Astrocyte of the spinal cord (primary cell): ENCODE data around the gene KIAA0319L.

Experiments used
- DNase-seq: peaks from one replicate; pipeline ENCODE4 v3.0.0; 2011; ENCODE audit warnings: low read depth, low spot score
- H3K4me3 ChIP-seq: 2 replicates; pipeline ENCODE4 v1.5.1; 2011; ENCODE audit warnings: low read depth, mild to moderate bottlenecking, low read length, moderate library complexity
- in situ Hi-C: cut with HindIII; loops from 2 replicates; pipeline ENCODE4 v1.10.0; 2017; ENCODE audit warnings: low sequenced_read_pairs
- TF ChIP-seq, protein P1 (sequence below): IDR thresholded peaks from 2 replicates; pipeline ENCODE4 v1.5.1; 2012; ENCODE audit warnings: low read depth, mild to moderate bottlenecking, low read length, inconsistent platforms

KIAA0319L gene

DNA sequence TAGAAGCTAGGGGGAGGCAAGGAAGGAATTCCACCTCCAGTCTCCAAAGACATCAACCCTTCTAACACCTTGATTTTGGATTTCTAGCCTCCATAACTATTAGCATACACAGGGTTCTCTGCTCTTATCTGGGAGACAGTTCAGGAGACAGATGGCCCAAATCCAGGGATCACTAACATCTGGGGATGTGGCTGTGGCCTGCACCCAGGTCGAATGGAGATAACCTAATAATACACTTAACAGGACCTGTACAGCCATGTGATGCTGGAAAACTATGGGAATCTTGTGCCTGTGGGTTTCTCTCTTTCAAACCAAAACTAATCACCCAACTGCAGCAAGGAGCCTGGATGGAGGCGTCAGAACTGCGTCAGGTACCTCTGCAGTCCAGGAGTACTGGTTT, 47.6 kb downstream of the KIAA0319L start:
- TF ChIP-seq, protein P1, sequence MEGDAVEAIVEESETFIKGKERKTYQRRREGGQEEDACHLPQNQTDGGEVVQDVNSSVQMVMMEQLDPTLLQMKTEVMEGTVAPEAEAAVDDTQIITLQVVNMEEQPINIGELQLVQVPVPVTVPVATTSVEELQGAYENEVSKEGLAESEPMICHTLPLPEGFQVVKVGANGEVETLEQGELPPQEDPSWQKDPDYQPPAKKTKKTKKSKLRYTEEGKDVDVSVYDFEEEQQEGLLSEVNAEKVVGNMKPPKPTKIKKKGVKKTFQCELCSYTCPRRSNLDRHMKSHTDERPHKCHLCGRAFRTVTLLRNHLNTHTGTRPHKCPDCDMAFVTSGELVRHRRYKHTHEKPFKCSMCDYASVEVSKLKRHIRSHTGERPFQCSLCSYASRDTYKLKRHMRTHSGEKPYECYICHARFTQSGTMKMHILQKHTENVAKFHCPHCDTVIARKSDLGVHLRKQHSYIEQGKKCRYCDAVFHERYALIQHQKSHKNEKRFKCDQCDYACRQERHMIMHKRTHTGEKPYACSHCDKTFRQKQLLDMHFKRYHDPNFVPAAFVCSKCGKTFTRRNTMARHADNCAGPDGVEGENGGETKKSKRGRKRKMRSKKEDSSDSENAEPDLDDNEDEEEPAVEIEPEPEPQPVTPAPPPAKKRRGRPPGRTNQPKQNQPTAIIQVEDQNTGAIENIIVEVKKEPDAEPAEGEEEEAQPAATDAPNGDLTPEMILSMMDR: no peak
- in situ Hi-C loops: no loop called here
- DNase-seq: no peak
- no peak overlapping the region for H3K4me3 ChIP-seq

DNA sequence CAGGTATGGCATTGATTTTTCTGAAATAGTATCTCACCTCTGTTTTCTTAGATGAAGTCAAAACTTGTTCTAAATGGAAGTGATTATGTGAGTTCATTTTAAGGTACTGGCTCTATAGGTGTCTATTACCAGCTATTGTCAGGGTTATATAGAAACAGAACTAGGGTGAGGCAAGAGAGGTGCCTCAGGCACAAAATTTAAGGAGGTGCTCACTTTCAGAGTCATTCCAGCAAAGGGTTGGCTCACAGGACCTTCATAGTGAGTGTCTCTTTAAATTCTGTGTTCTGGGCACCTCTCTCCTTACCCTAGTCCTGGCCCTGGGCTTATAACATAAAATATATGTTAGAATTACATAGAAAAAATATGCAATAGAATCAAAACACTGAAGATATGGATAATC, 49.3 kb downstream of the KIAA0319L start:
- no peak for DNase-seq
- TF ChIP-seq, protein P1: no peak
- H3K4me3 ChIP-seq: no peak overlapping the region
- in situ Hi-C loops: no loop called here

DNA sequence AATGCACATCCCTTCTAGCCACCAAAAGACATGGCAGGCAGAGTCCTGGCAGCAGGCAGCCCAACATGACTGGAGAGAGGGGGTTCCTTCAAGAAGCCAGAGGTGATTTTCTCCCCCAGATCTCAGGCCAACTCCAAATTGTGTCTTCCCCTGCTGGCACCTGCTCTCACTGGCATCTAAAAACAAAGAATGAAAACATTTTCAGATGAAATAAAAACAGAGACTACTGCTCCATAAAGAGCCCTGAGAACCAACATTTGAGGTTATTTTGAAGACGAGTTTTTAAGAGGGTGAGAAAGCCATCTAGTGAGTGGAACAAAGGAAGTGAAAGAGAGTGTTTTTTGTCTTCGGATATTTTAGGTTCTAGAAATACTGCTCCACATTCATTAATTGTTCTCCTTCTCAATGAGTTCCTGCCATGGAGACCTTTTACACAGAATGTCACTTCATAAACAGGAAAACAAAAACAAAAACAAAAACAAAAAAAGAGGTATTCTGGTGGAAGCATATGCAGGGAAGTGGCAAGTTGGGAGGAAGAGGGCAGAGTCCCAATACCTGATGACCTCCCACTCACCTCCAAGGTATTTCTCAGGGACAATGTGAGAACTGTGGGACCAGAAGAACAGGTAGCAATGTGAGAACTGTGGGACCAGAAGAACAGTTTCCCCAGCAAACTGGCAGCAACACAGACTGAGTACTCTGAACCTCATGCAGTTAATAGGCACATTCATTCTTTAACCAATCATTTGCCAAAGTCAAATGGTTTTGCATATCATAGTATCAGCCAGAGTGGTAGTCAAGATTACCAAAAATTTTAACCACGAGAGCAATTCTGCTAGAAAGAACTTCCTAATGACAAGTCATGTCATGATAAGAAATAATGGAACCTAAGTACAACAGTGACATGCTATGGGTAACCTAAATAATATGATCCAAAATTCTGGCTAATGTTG, 50.0 kb downstream of the KIAA0319L start:
- no peak for DNase-seq
- in situ Hi-C loops: no loop called here
- H3K4me3 ChIP-seq: no peak overlapping the region
- TF ChIP-seq, protein P1: no peak

DNA sequence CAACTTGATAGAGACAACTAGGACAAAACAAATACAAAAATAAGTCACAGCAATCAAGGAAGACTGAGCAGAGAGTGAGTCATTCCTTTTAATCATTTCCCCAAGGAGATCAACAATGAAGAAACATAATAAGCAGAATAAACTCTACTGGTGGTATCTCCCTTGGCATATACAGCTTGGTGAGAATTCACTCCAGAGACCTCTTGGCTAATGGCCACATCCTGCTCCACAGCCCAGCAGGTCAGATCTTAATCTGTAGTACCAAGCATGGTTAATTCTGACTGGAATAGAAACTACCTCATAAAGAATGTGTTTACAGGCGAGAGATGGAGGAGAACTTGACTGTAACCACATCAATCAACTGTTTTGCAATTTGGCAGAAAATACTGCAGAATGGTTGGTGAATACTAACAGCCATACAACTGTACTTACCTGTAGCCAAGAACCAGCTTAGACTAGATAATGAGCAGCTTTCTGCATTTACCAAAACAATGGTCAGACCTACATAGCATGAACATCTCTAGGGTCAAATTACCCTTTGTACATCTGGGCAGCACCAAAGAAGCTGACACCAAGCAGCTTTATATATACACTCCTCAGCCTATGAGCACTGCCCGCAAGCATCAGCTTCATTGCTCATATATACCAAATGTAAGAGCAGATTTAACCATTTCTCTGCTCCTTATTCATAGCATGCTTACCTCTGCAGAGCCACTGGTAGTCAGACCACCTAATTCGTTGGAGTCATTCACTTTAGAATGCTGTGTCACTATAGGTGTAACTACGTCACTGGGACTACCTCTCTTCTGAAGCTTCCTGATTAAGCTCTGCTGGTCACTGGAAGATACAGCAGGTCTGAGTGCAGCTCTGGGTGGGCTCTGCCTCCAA, 51.0 kb downstream of the KIAA0319L start:
- peak; percentile 85 for DNase-seq
- H3K4me3 ChIP-seq: no peak overlapping the region
- in situ Hi-C loops: no loop called here

DNA sequence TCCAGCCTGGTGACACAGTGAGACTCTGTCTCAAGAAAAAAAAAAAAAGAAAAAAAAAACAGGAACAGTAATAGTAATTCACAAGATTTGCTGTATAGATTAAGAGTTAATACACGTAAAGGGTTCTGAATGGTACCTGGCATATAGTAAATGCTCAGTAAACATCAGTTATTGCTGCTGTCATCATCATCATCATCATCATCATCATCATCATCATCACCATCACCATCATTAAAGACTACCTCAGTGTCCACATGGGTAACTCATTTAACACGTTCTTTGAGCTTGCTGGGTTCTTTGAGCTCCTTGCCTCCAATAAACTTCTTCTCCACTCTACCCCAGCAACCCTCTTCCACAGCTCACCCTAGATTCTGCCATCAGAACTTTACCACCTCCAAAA, 55.0 kb downstream of the KIAA0319L start:
- in situ Hi-C loops: no loop called here
- no peak for DNase-seq
- TF ChIP-seq, protein P1: no peak
- no peak overlapping the region for H3K4me3 ChIP-seq

More for the DNA sequence above, 51.0 kb downstream of the KIAA0319L start:
- TF ChIP-seq, protein P1: no peak

DNA sequence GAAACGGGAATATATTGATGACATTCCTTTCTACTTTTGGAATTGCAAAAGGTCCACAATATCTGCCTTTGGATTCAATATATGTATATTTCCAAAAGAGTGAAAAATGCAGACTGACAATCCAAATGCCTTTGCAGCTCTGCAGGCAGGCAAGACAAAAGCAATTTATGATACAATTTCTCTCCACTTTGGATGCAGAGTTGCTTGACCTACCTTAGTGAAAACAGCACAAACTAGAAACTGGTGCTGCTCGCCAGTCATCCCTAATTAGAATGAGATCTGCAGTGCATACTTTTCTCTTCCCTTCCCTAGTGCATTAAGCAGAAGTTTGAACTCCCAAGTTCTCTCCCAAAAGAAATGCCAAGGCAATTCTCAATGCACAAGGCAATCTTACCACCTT, 56.8 kb downstream of the KIAA0319L start:
- H3K4me3 ChIP-seq: no peak overlapping the region
- no peak for DNase-seq
- in situ Hi-C loops: no loop called here

More for the DNA sequence above, 56.8 kb downstream of the KIAA0319L start:
- TF ChIP-seq, protein P1: no peak
